Right hindlimb (tissue), 1 donor: ENCODE measurements around the gene SAMD4B.
"Not testable (repeated sequence)": the region's sequence is repeated elsewhere in the genome, so short reads cannot be mapped to it uniquely, and the experiment has no call there.

Experiments used
- DNase-seq: peaks from one replicate; pipeline ENCODE4 v3.0.0-alpha.2; 2018

The SAMD4B gene

DNA sequence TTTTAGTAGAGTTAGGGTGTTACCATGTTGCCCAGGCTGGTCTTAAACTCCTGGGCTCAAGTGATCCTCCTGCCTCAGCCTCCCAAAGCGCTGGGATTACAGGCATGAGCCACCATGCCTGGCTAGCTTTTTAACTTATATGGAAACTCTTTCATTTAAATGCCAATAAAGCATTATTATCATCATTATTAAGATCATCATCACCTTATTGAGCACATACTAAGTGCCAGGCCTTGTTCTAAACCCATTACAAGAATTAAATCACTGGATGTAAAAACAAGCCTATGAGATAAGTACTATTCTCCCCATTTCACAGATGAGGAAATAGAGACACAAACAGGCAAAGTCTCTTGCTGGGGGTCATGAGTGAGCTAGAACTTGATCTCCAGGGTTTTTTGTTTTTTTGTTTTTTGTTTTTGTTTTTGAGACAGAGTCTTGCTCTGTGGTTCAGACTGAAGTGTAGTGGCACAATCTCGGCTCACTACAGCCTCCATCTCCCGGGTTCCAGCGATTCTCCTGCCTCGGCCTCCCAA is 7.7 kb upstream of the SAMD4B start:
- no peak for DNase-seq

DNA sequence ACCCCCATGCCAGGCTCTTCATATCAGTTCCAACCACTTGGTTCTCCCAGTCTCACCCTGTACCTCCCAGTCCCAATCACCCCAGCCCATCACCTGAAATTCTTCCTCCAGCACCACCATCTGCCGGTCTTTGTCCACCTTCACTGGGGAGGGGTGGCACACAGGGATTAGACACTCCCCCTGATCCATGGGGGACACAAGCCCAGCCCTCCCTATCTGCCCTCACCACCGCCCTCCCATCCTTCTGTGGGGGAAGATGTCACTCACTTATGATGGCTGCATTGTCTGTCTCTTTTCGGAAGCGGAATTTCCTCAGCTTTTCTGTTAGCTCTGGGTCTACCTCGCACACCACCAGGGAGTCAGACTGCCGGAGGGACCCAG is 7.1 kb upstream of the SAMD4B start:
- DNase-seq: no peak

- no peak for DNase-seq
Measured at GRCh38 chr19:39336483-39336882, 5.7 kb upstream of the SAMD4B start.

- no peak for DNase-seq
Measured at GRCh38 chr19:39339674-39340073, 2.5 kb upstream of the SAMD4B start.

- DNase-seq: not testable (repeated sequence)
Measured at GRCh38 chr19:39340156-39340555, 2.1 kb upstream of the SAMD4B start.

DNA sequence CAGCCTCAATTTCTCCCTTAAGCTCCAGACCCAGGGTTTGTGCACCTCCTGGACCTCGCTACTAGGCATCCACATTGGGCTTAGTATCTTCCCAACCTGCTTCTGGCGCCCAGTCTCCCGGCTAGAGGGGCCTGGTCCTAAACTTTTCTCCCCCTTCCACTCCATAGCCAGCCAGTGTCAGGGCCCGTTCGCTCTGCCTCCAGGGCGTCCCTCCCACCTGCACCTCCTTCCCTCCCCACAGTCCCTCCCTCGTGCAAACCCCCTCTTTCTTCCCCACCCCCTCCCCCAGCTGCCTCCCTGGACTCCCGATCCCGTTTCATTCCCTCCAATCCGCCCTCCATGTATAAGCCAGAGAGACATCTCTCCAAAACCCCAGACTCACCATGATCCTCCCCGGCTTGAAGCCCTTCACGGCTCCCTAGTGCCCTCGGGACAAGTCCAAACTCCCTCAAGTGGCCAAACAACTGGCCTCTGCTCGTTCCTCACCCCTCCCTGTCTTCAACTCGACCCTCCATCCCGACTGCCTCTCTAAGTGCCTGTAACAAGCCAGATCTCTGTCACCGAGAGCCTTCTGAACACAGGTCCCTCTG is 997 bp upstream of the SAMD4B start:
- peak; percentile 52 for DNase-seq

- peak; percentile 41 for DNase-seq
Measured at GRCh38 chr19:39342647-39343305, 555 bp downstream of the SAMD4B start.

DNA sequence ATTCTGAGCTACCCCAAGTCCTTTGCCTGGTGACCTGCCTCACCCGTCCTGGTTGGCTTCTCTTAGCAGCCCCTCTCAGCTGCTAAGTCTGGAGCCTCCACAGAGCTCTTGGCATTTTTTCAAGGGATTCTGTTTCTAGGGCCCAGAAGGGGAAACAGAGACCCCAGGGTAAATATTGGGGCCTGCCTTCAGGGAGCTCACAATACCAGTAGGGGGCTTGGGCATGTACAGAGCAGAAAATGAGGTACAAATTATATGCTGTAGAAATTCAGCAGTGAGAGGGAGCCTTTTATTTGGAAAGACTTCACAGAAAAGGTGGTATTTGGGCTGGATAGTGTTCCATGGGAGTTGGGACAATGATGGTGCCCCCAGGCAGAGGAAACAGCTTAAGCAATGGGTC is 3.7 kb downstream of the SAMD4B start:
- DNase-seq: no peak

DNA sequence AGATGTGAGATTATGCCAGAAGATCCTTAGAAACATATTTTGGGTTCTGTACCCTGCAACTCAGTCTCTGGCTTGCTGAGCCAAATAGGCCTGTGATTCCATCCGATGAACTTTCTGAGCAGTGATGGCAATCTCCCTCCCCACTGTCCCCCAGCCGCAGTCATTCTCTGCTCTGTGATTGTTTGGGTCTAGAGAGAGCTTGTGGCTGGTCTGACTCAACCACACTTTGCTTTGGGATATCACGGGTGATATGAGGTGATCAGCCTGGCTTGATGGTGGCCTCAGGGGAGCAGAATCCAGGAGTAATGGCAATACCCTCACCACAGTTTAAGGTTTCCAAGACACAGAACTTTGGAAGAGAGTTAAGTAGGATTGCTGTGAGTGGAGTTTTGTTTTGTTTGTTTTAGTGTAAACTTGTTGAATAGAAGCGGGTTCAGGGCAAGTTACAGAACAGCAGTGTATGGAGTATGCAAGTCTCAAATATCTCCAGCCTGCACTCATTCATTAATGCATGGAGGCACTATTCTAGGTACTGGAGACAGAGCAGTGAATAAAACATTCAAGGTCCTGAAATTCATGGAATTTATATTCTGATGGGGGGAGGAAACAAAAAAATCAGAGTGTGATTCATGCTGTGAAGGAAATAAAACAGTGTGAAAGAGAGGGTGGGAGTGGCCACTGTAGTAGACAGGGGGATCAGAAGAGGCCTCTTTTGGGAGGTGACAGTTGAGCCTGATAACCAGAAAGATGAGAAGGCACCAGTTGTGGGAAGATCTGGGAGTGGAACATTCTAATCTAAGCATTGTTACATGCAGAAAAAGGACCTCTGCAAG is 5.3 kb downstream of the SAMD4B start:
- no peak for DNase-seq

- DNase-seq: no peak
Measured at GRCh38 chr19:39349326-39349725, 7.1 kb downstream of the SAMD4B start.

DNA sequence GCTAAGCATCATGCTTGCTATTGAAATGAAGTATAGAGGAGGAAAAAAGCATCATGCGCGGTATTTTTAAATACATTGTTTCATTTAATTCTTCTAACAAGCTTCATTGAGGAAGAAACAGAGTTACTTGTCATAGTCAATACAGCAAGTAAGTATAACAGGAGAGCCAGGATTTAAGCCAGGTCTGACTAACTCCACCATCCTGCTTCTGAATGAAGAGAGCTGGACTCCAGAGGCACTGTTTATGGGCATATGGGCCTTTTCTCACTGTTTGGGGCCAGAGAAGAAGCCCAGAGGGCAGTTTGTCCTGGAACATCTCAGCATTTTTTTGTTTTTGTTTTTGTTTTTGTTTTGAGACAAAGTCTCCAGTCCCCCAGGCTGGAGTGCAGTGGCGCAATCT is 7.9 kb downstream of the SAMD4B start:
- no peak for DNase-seq

DNA sequence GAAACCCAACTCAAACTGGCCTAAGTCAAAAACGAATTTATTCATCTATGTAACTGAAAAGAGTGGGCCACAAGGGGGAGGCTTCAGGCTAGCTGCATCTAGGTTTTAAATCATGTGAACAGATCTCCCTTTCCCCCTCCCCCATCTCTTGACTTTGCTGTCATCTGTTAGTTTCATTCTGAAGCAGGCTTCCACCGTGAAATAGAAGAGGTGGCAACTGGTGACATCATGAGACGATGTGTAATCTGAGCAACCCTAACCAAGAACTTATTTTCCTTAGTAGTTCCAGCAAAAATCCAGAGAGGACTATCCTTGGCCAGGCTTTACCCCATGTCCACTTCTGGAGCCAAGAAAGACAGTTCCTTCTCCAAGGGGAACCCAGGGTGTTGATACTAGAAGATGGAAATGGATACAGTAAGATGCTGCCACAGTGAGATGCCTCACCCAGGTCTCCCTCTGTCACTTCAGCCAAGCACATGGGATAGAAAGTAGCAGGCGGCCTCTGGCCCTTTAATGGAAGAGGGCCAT is 9.4 kb downstream of the SAMD4B start:
- DNase-seq: no peak

GRCh38 chr19:39352381-39353255 is 10.4 kb downstream of the SAMD4B start:
- peak; percentile 43 for DNase-seq

GRCh38 chr19:39355253-39355652 is 13.0 kb downstream of the SAMD4B start:
- no peak for DNase-seq

GRCh38 chr19:39356073-39356472 is 13.9 kb downstream of the SAMD4B start:
- DNase-seq: no peak

DNA sequence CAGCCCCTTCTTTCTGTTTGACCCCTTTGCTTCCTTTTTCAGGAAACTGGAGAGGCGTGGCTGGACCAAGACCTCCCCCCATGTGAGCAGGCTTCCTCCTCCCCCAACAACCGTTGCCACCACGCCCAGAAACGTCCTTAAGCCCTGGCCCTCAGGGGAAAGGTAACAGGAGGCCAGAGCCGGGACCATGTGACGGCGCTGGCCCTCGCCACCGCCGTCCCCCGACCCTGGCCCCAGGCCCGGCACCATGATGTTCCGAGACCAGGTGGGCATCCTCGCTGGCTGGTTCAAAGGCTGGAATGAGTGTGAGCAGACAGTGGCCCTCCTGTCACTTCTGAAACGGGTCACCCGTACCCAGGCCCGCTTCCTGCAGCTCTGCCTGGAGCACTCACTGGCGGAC is 14.4 kb downstream of the SAMD4B start:
- no peak for DNase-seq

- DNase-seq: no peak
Measured at GRCh38 chr19:39359026-39359425, 16.8 kb downstream of the SAMD4B start.

GRCh38 chr19:39360599-39360998 is 18.4 kb downstream of the SAMD4B start:
- DNase-seq: no peak

DNA sequence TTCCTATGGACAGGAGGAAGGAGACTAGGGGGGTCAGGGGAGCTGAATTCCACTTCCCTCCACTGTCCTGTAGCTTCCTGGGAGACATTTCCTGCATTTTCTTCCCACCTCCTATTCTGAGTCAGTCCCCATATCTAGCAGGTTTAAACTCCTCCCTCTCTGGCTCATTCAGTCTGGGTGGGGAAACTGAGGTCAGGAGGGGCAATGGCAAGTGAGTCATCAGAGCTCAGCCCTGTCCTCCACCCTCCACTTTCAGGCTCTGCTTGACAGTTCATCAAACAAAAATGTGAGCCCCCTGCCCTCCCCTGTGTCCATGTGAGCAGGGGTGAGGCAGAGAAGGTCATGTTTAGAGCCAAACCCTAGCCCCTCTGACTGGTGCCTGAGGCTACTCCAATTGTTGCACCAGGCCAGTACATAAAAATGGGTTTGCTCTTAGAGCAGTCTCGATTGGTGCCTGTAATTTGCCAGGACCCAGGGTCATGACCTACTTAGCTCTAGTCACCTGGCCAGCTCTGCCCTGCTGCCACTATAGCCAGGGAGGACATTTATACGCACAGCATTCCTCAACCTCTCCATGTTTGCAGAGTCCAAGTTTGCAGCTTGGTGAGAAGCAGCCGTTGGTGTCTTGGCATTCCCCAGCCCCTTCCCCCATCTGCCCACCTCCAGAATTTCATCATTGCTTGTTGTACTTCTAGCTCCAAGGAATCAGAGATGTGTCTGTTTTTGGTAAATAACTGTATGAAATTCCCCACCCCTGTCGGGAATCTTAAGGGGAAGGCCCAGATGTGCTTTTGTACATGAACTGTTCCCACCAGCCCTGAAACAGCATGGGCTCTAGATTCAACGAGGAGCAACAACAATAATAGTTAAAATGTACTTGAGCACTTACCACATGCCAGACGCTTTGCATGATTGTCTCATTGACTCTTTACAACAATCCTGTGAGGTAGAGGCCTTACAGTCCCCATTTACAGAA is 20.7 kb downstream of the SAMD4B start:
- DNase-seq: no peak

DNA sequence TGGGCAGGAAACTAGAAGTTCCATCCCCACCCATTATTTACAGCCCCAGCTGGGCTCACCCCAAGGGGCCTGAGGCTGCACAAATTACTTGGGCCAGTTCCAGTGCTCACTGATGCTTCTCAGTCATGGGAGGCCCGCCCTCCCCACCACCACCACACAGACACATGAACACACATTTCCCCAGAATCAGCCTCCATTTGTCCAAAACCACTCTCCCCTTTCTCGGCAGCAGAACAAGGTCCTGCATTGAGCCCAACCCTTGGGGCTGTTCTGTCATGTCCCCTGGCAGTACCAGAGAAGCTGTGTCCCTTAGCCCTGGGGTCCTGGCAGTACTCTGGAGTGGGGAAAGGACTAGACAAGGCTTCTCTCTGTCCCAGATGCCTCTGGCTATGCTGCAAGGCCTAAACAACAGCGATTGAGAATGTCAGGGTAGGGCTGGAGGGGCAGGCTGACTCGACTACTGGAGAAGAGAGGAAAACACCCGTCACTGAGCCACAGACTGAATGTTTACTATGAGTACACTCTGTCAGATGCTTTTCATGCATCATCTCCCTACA is 21.8 kb downstream of the SAMD4B start:
- DNase-seq: peak; percentile 69

GRCh38 chr19:39365531-39365930 is 23.3 kb downstream of the SAMD4B start:
- no peak for DNase-seq
